Measurements from ENCODE around the gene FBXL5. TPM values are rescaled to one million over a fixed set of nuclear protein-coding genes. Genes with fewer than 3 reads are reported as not detected.
"Not testable (repeated sequence)": the region's sequence is repeated elsewhere in the genome, so short reads cannot be mapped to it uniquely, and the experiment has no call there.

Gene FBXL5
- total RNA-seq, 3 donors from 2014 or later (not counting 1 experiment from before 2014, with no cell fraction given), result 80.2 to 111 (median 92.8) TPM

DNA sequence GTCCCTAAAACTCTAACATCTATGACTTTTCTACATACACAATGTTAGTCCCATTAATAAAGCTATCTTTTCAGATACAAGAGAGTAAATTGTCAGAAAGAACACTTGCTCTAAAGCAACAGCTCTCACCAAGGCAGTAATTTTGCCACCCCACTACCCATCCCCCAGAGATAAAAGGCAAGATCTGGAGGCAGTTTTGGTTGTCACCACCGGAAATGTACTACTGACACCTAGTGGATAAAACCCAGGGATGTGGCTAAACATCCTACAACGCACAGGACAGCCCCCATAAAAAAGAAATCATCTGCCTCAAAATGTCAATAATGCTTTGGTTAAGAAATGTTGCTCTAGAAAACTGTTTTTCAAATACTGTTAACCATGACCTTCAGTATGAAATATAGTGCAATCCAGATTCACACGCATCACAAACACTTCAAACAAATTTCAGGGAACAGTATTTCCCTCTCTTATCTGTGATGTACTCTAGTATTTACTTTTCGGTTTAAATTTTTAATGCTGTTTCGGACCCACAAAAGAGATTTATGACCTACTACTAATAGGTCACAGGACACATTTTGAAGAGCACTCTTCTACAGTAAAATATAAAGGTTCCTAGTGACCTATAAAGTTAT lies 5.1 kb downstream of the FBXL5 start:
- H3K27ac ChIP-seq (ENCODE audit: low read length), result peak overlapping the region; percentile 38
- peaks cover 23% of the 10 kb centered on the region for H3K4me1 ChIP-seq (ENCODE audit: control insufficient read depth, insufficient read depth, low read length)
- H3K27me3 ChIP-seq (ENCODE audit: control insufficient read depth, insufficient read depth, low read length), result no peaks in the 10 kb centered on the region
- H3K9me3 ChIP-seq (ENCODE audit: control insufficient read depth, insufficient read depth, low read length), result no peaks in the 10 kb centered on the region
- peak overlapping the region; percentile 94 to 96 for H3K27ac Mint-ChIP-seq
- H3K4me3 Mint-ChIP-seq, result peak overlapping the region; percentile 70
- H3K9me3 Mint-ChIP-seq, result no peaks in the 10 kb centered on the region
- H3K36me3 Mint-ChIP-seq, result no peaks in the 10 kb centered on the region
- intact Hi-C loops (cut with micrococcal nuclease), result loop anchor here (2.0 to 10.0 kb wide), 3 partner anchors 175 to 417 kb away; partner anchors contain the start of gene FGFBP2
- no peak overlapping the region for H3K4me3 ChIP-seq (ENCODE audit: low read length)
- 6% methylated on average over 3 of the region's 5 CpGs for WGBS (ENCODE audit: insufficient coverage)
- peak; percentile 73 for TF ChIP-seq CTCF (IDR thresholded peaks at IDR 0.05)
- H3K36me3 ChIP-seq (ENCODE audit: control insufficient read depth, insufficient read depth, low read length), result no peaks in the 10 kb centered on the region
- DNase-seq (peak; percentile 48 to 88), ATAC-seq (peak; percentile 79 to 90 (median 80))
- peaks cover 56 to 68% of the 10 kb centered on the region in 2 donors for H3K4me1 Mint-ChIP-seq
- H3K27me3 Mint-ChIP-seq (ENCODE audit: low read depth in 2 of 2), result no peaks in the 10 kb centered on the region

DNA sequence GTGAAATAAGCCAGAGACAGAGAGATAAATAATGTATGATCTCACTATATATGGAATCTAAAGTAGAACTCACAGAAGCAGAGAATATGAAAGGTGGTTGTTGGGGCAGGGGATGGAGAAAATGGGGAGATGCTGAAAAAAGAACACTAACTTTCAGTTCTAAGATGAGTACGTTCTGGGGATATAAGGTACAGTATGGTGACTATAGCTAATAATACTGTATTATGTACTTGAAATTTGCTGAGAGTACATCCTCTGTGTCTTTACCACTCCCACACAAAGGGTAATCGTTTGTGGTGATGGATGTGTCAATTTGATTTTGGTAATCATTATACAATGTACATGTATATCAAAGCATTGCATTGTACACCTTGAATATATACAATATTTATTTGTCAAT lies 6.6 kb downstream of the FBXL5 start:
- intact Hi-C loops (cut with micrococcal nuclease), result no loop called here

GRCh38 chr4:15638418-15638817 lies 16.7 kb downstream of the FBXL5 start:
- H3K9me3 ChIP-seq (ENCODE audit: control insufficient read depth, insufficient read depth, low read length), result no peaks in the 10 kb centered on the region
- intact Hi-C loops (cut with micrococcal nuclease), result no loop called here
- H3K4me3 Mint-ChIP-seq, result no peak overlapping the region
- peaks cover 56% of the 10 kb centered on the region for H3K36me3 ChIP-seq (ENCODE audit: control insufficient read depth, insufficient read depth, low read length)
- TF ChIP-seq CTCF (IDR thresholded peaks at IDR 0.05), result no peak
- H3K27me3 Mint-ChIP-seq (ENCODE audit: low read depth in 2 of 2), result no peaks in the 10 kb centered on the region
- H3K4me3 ChIP-seq (ENCODE audit: low read length), result no peak overlapping the region
- H3K4me1 Mint-ChIP-seq, result peaks cover 12 to 22% of the 10 kb centered on the region in 2 donors
- DNase-seq, result no peak
- H3K4me1 ChIP-seq (ENCODE audit: control insufficient read depth, insufficient read depth, low read length), result no peaks in the 10 kb centered on the region
- no peaks in the 10 kb centered on the region for H3K27me3 ChIP-seq (ENCODE audit: control insufficient read depth, insufficient read depth, low read length)
- no peak overlapping the region for H3K27ac Mint-ChIP-seq
- no peaks in the 10 kb centered on the region for H3K36me3 Mint-ChIP-seq
- no peak overlapping the region for H3K27ac ChIP-seq (ENCODE audit: low read length)
- 97% methylated on average over 6 of the region's 6 CpGs for WGBS (ENCODE audit: insufficient coverage)
- no peaks in the 10 kb centered on the region for H3K9me3 Mint-ChIP-seq
- no peak for ATAC-seq

More for the DNA sequence above, 6.6 kb downstream of the FBXL5 start:
- peak overlapping the region; percentile 94 to 96 for H3K27ac Mint-ChIP-seq
- 50% methylated on average over 1 of the region's 2 CpGs for WGBS (ENCODE audit: insufficient coverage)
- peaks cover 57 to 70% of the 10 kb centered on the region in 2 donors for H3K4me1 Mint-ChIP-seq
- Histone ChIP-seq H3K4me1 (ENCODE audit: control insufficient read depth, insufficient read depth, low read length) (peaks cover 13% of the 10 kb centered on the region), H3K36me3 (ENCODE audit: control insufficient read depth, insufficient read depth, low read length) (no peaks in the 10 kb centered on the region), H3K27me3 (ENCODE audit: control insufficient read depth, insufficient read depth, low read length) (no peaks in the 10 kb centered on the region), H3K4me3 (ENCODE audit: low read length) (no peak overlapping the region), H3K9me3 (ENCODE audit: control insufficient read depth, insufficient read depth, low read length) (no peaks in the 10 kb centered on the region), H3K27ac (ENCODE audit: low read length) (no peak overlapping the region)
- DNase-seq (no peak), ATAC-seq (no peak)
- H3K9me3 Mint-ChIP-seq, result no peaks in the 10 kb centered on the region
- H3K27me3 Mint-ChIP-seq (ENCODE audit: low read depth in 2 of 2), result no peaks in the 10 kb centered on the region
- TF ChIP-seq CTCF (IDR thresholded peaks at IDR 0.05), result no peak
- H3K36me3 Mint-ChIP-seq, result no peaks in the 10 kb centered on the region
- H3K4me3 Mint-ChIP-seq, result peak overlapping the region; percentile 63

- no peaks in the 10 kb centered on the region for H3K27me3 Mint-ChIP-seq (ENCODE audit: low read depth in 2 of 2)
- no CpG with 5 or more reads among the region's 1 CpG for WGBS (ENCODE audit: insufficient coverage)
- Histone ChIP-seq H3K36me3 (ENCODE audit: control insufficient read depth, insufficient read depth, low read length) (peaks cover 58% of the 10 kb centered on the region), H3K4me1 (ENCODE audit: control insufficient read depth, insufficient read depth, low read length) (no peaks in the 10 kb centered on the region), H3K27me3 (ENCODE audit: control insufficient read depth, insufficient read depth, low read length) (no peaks in the 10 kb centered on the region), H3K27ac (ENCODE audit: low read length) (no peak overlapping the region), H3K9me3 (ENCODE audit: control insufficient read depth, insufficient read depth, low read length) (no peaks in the 10 kb centered on the region), H3K4me3 (ENCODE audit: low read length) (no peak overlapping the region)
- intact Hi-C loops (cut with micrococcal nuclease), result no loop called here
- H3K4me3 Mint-ChIP-seq, result no peak overlapping the region
- no peaks in the 10 kb centered on the region for H3K9me3 Mint-ChIP-seq
- peaks cover 8% of the 10 kb centered on the region for H3K36me3 Mint-ChIP-seq
- H3K4me1 Mint-ChIP-seq, result peaks cover 4 to 15% of the 10 kb centered on the region in 2 donors
- ATAC-seq, result no peak
- H3K27ac Mint-ChIP-seq, result peak overlapping the region; percentile 18 to 59
- DNase-seq, result no peak
- TF ChIP-seq CTCF (IDR thresholded peaks at IDR 0.05), result no peak
These were observed 18.3 kb downstream of the FBXL5 start for GRCh38 chr4:15636818-15637217.

- H3K4me3 Mint-ChIP-seq, result peak overlapping the region; percentile 43
- ATAC-seq; H3K27me3 Mint-ChIP-seq (ENCODE audit: low read depth in 2 of 2); intact Hi-C loops (cut with micrococcal nuclease); H3K27me3 ChIP-seq (ENCODE audit: control insufficient read depth, insufficient read depth, low read length); H3K27ac ChIP-seq (ENCODE audit: low read length); DNase-seq; H3K4me3 ChIP-seq (ENCODE audit: low read length); H3K9me3 Mint-ChIP-seq; H3K9me3 ChIP-seq (ENCODE audit: control insufficient read depth, insufficient read depth, low read length); H3K4me1 ChIP-seq (ENCODE audit: control insufficient read depth, insufficient read depth, low read length): not testable (repeated sequence)
- WGBS (ENCODE audit: insufficient coverage), result 93% methylated on average over 3 of the region's 5 CpGs
- H3K36me3 ChIP-seq (ENCODE audit: control insufficient read depth, insufficient read depth, low read length), result peaks cover 10% of the 10 kb centered on the region
- H3K4me1 Mint-ChIP-seq, result peaks cover 55 to 60% of the 10 kb centered on the region in 2 donors
- H3K36me3 Mint-ChIP-seq, result peaks cover 39% of the 10 kb centered on the region
- H3K27ac Mint-ChIP-seq, result peak overlapping the region in 1 of 2 donors; percentile 41
These were observed 37.8 kb downstream of the FBXL5 start for GRCh38 chr4:15617407-15617806.

Data from natural killer cell (primary cell).